Subcutaneous abdominal adipose tissue (tissue), 5 donors: ENCODE data around the gene TUBA3E.
A peak's percentile ranks its signal among the peaks of the same experiment; 100 is the strongest.
"Not testable (repeated sequence)": the region's sequence is repeated elsewhere in the genome, so short reads cannot be mapped to it uniquely, and the experiment has no call there.

ENCODE experiments used
- H3K27ac ChIP-seq: one replicate; pipeline ENCODE4 v1.7.0; 2013; ENCODE audit warnings: low read depth, mild to moderate bottlenecking, inconsistent platforms, low read length, moderate library complexity
- H3K27me3 ChIP-seq, 5 donors: one replicate each; pipeline ENCODE4 v1.7.0; 2013; ENCODE audit warnings: low read length in 5 of 5, inconsistent platforms in 1 of 5; ENCODE audit not compliant: control insufficient read depth in 5 of 5, insufficient read depth in 4 of 5
- H3K36me3 ChIP-seq, 5 donors: one replicate each; pipeline ENCODE4 v1.7.0; 2013; ENCODE audit warnings: low read length in 5 of 5; ENCODE audit not compliant: control insufficient read depth in 5 of 5, insufficient read depth in 5 of 5
- H3K4me1 ChIP-seq, 5 donors: one replicate each; pipeline ENCODE4 v1.7.0; 2013; ENCODE audit warnings: low read length in 5 of 5, mild to moderate bottlenecking in 3 of 5, moderate library complexity in 1 of 5; ENCODE audit not compliant: control insufficient read depth in 5 of 5, insufficient read depth in 5 of 5
- H3K4me3 ChIP-seq, 5 donors: one replicate each; pipeline ENCODE4 v1.7.0; 2013; ENCODE audit warnings: low read length in 5 of 5, low read depth in 1 of 5
- H3K9ac ChIP-seq, 5 donors: one replicate each; pipeline ENCODE4 v1.7.0; 2013; ENCODE audit warnings: low read length in 5 of 5, mild to moderate bottlenecking in 4 of 5, moderate library complexity in 3 of 5
- H3K9me3 ChIP-seq, 5 donors: one replicate each; pipeline ENCODE4 v1.7.0; 2013; ENCODE audit warnings: low read length in 5 of 5; ENCODE audit not compliant: control insufficient read depth in 5 of 5
- donor health status: healthy.
- donor health status: healthy.
- donor health status: healthy.
- donor health status: healthy.
- donor health status: healthy.

Gene TUBA3E

GRCh38 chr2:130193824-130194223, 4.4 kb downstream of the TUBA3E start:
- H3K36me3 ChIP-seq, H3K4me1 ChIP-seq, H3K27me3 ChIP-seq, H3K9me3 ChIP-seq, H3K9ac ChIP-seq, H3K4me3 ChIP-seq, H3K27ac ChIP-seq: not testable (repeated sequence)

GRCh38 chr2:130192451-130192850, 5.8 kb downstream of the TUBA3E start:
- H3K9me3 ChIP-seq, H3K4me1 ChIP-seq, H3K4me3 ChIP-seq, H3K9ac ChIP-seq, H3K27ac ChIP-seq, H3K27me3 ChIP-seq: not testable (repeated sequence)
- H3K36me3 ChIP-seq, result peaks cover 0 to 16% (median 8%) of the 10 kb centered on the region in 5 donors

GRCh38 chr2:130191319-130191718, 6.9 kb downstream of the TUBA3E start:
- H3K36me3 ChIP-seq, result peaks cover 0 to 16% (median 8%) of the 10 kb centered on the region in 5 donors
- H3K27ac ChIP-seq, H3K27me3 ChIP-seq, H3K4me1 ChIP-seq, H3K4me3 ChIP-seq, H3K9me3 ChIP-seq, H3K9ac ChIP-seq: not testable (repeated sequence)

- Histone ChIP-seq H3K36me3 (peaks cover 0 to 16% (median 9%) of the 10 kb centered on the region in 5 donors), H3K4me3 (no peak overlapping the region), H3K9ac (no peak overlapping the region), H3K4me1 (no peaks in the 10 kb centered on the region), H3K27ac (no peak overlapping the region), H3K9me3 (no peaks in the 10 kb centered on the region), H3K27me3 (no peaks in the 10 kb centered on the region)
Measured at GRCh38 chr2:130190237-130190636, 8.0 kb downstream of the TUBA3E start.

- not testable (repeated sequence) for H3K9me3 ChIP-seq, H3K4me1 ChIP-seq, H3K9ac ChIP-seq, H3K27me3 ChIP-seq, H3K4me3 ChIP-seq, H3K27ac ChIP-seq
- peaks cover 0 to 23% (median 12%) of the 10 kb centered on the region in 5 donors for H3K36me3 ChIP-seq
Measured at GRCh38 chr2:130188958-130189357, 9.3 kb downstream of the TUBA3E start.

GRCh38 chr2:130187859-130188792, 10.1 kb downstream of the TUBA3E start:
- H3K27ac ChIP-seq, H3K9me3 ChIP-seq, H3K27me3 ChIP-seq, H3K9ac ChIP-seq, H3K4me1 ChIP-seq, H3K4me3 ChIP-seq: not testable (repeated sequence)
- peaks cover 0 to 25% (median 12%) of the 10 kb centered on the region in 5 donors for H3K36me3 ChIP-seq

GRCh38 chr2:130187268-130187667, 11.0 kb downstream of the TUBA3E start:
- Histone ChIP-seq H3K9ac (no peak overlapping the region), H3K9me3 (no peaks in the 10 kb centered on the region), H3K27me3 (no peaks in the 10 kb centered on the region)

GRCh38 chr2:130186391-130186790, 11.8 kb downstream of the TUBA3E start:
- H3K9ac ChIP-seq, result no peak overlapping the region
- H3K4me1 ChIP-seq, result peaks cover 0 to 14% (median 10%) of the 10 kb centered on the region in 5 donors
- no peaks in the 10 kb centered on the region for H3K27me3 ChIP-seq
- H3K27ac ChIP-seq, result no peak overlapping the region
- no peaks in the 10 kb centered on the region for H3K9me3 ChIP-seq
- H3K36me3 ChIP-seq, result peaks cover 0 to 22% (median 9%) of the 10 kb centered on the region in 5 donors
- no peak overlapping the region for H3K4me3 ChIP-seq

More at GRCh38 chr2:130187268-130187667, 11.0 kb downstream of the TUBA3E start:
- peaks cover 0 to 25% (median 12%) of the 10 kb centered on the region in 5 donors for H3K36me3 ChIP-seq
- peaks cover 0 to 14% (median 10%) of the 10 kb centered on the region in 5 donors for H3K4me1 ChIP-seq
- no peak overlapping the region for H3K27ac ChIP-seq
- no peak overlapping the region for H3K4me3 ChIP-seq

GRCh38 chr2:130185896-130186295, 12.3 kb downstream of the TUBA3E start:
- Histone ChIP-seq H3K27ac (no peak overlapping the region), H3K36me3 (peaks cover 0 to 18% (median 5%) of the 10 kb centered on the region in 5 donors), H3K9ac (peak overlapping the region in 1 of 5 donors; percentile 25), H3K4me1 (peaks cover 0 to 16% (median 13%) of the 10 kb centered on the region in 5 donors), H3K9me3 (no peaks in the 10 kb centered on the region), H3K4me3 (no peak overlapping the region), H3K27me3 (no peaks in the 10 kb centered on the region)

GRCh38 chr2:130185436-130185835, 12.8 kb downstream of the TUBA3E start:
- H3K27ac ChIP-seq, result no peak overlapping the region
- H3K9me3 ChIP-seq, result no peaks in the 10 kb centered on the region
- H3K27me3 ChIP-seq, result no peaks in the 10 kb centered on the region
- peaks cover 0 to 16% (median 4%) of the 10 kb centered on the region in 5 donors for H3K36me3 ChIP-seq
- H3K4me1 ChIP-seq, result peaks cover 0 to 21% (median 17%) of the 10 kb centered on the region in 5 donors
- H3K4me3 ChIP-seq, result no peak overlapping the region
- H3K9ac ChIP-seq, result no peak overlapping the region
